Measurements from ENCODE around the gene MRPS18B.

Gene MRPS18B

GRCh38 chr6:30613251-30614043 is 4.2 kb upstream of the MRPS18B start:
- no peak overlapping the region for H3K4me3 ChIP-seq (ENCODE audit: low read depth, low read length)
- peak; percentile 47 for DNase-seq (ENCODE audit: low read depth)
- TF ChIP-seq CTCF (conservative IDR thresholded peaks at IDR 0.05; ENCODE audit: low read depth, low read length), result no peak

- no peak for TF ChIP-seq CTCF (conservative IDR thresholded peaks at IDR 0.05; ENCODE audit: low read depth, low read length)
- H3K4me3 ChIP-seq (ENCODE audit: low read depth, low read length), result peak overlapping the region; percentile 24
- DNase-seq (ENCODE audit: low read depth), result peak; percentile 33
Observed at GRCh38 chr6:30614044-30614842, 3.4 kb upstream of the MRPS18B start.

- TF ChIP-seq CTCF (conservative IDR thresholded peaks at IDR 0.05; ENCODE audit: low read depth, low read length), result no peak
- peak; percentile 99 for DNase-seq (ENCODE audit: low read depth)
- peak overlapping the region; percentile 24 for H3K4me3 ChIP-seq (ENCODE audit: low read depth, low read length)
Observed at GRCh38 chr6:30614843-30615218, 2.8 kb upstream of the MRPS18B start.

GRCh38 chr6:30615219-30615957 is 2.3 kb upstream of the MRPS18B start:
- peak; percentile 91 for DNase-seq (ENCODE audit: low read depth)
- peak overlapping the region; percentile 90 for H3K4me3 ChIP-seq (ENCODE audit: low read depth, low read length)
- TF ChIP-seq CTCF (conservative IDR thresholded peaks at IDR 0.05; ENCODE audit: low read depth, low read length), result no peak

- H3K4me3 ChIP-seq (ENCODE audit: low read depth, low read length), result peak overlapping the region; percentile 90
- DNase-seq (ENCODE audit: low read depth), result peak; percentile 45
Observed at GRCh38 chr6:30615958-30616810, 1.5 kb upstream of the MRPS18B start.

More at GRCh38 chr6:30615958-30616810, 1.5 kb upstream of the MRPS18B start:
- TF ChIP-seq CTCF (conservative IDR thresholded peaks at IDR 0.05; ENCODE audit: low read depth, low read length), result no peak

Data from choroid plexus epithelial cell (primary cell).